H9 (cell line): ENCODE data around the gene SCN5A. TPM values are rescaled to one million over a fixed set of nuclear protein-coding genes. Genes with fewer than 3 reads are reported as not detected.

Experiments used
- DNase-seq: peaks from one replicate; pipeline ENCODE4 v3.0.0-alpha.2; 2017
- H2AFZ ChIP-seq: one replicate; pipeline ENCODE4 v1.6.1; 2013; ENCODE audit warnings: mild to moderate bottlenecking, low read length, control low read depth, moderate library complexity
- H2AK5ac ChIP-seq: 2 replicates; pipeline ENCODE4 v1.6.1; 2013; ENCODE audit warnings: low read length, control low read depth, mixed read lengths; ENCODE audit not compliant: insufficient read length
- H2BK120ac ChIP-seq: one replicate; pipeline ENCODE4 v1.6.1; 2013; ENCODE audit warnings: low read depth, mild to moderate bottlenecking, low read length, control low read depth, inconsistent platforms; ENCODE audit not compliant: poor library complexity, severe bottlenecking
- H2BK12ac ChIP-seq: 2 replicates; pipeline ENCODE4 v1.6.1; 2013; ENCODE audit warnings: low read length, control low read depth, mixed read lengths, low read depth; ENCODE audit not compliant: insufficient read length
- H2BK15ac ChIP-seq: 2 replicates; pipeline ENCODE4 v1.6.1; 2013; ENCODE audit warnings: low read depth, low read length, control low read depth
- H2BK20ac ChIP-seq: one replicate; pipeline ENCODE4 v1.6.1; 2013; ENCODE audit warnings: low read depth, mild to moderate bottlenecking, low read length, control low read depth, inconsistent platforms; ENCODE audit not compliant: poor library complexity, severe bottlenecking
- H2BK5ac ChIP-seq: 2 replicates; pipeline ENCODE4 v1.6.1; 2013; ENCODE audit warnings: low read length, control low read depth, mixed read lengths; ENCODE audit not compliant: insufficient read length
- H3K14ac ChIP-seq: 2 replicates; pipeline ENCODE4 v1.6.1; 2013; ENCODE audit warnings: low read length, control low read depth; ENCODE audit not compliant: insufficient read depth
- H3K18ac ChIP-seq: 2 replicates; pipeline ENCODE4 v1.6.1; 2013; ENCODE audit warnings: low read depth, mild to moderate bottlenecking, mixed read lengths, low read length, control low read depth; ENCODE audit not compliant: insufficient read length
- H3K23ac ChIP-seq: 2 replicates; pipeline ENCODE4 v1.6.1; 2013; ENCODE audit warnings: low read length, control low read depth, mixed read lengths, low read depth; ENCODE audit not compliant: insufficient read length
- H3K23me2 ChIP-seq: 2 replicates; pipeline ENCODE4 v1.6.1; 2013; ENCODE audit warnings: low read depth, mild to moderate bottlenecking, mixed read lengths, low read length, control low read depth; ENCODE audit not compliant: insufficient read length, poor library complexity, severe bottlenecking
- H3K27ac ChIP-seq: 2 replicates; pipeline ENCODE4 v1.5.1; 2013; ENCODE audit warnings: low read length, control low read depth, mixed read lengths, low read depth; ENCODE audit not compliant: insufficient read length
- H3K27me3 ChIP-seq: 2 replicates; pipeline ENCODE4 v1.6.1; 2013; ENCODE audit warnings: low read length, control low read depth, inconsistent platforms; ENCODE audit not compliant: insufficient read depth
- H3K4ac ChIP-seq: 2 replicates; pipeline ENCODE4 v1.6.1; 2013; ENCODE audit warnings: low read depth, mild to moderate bottlenecking, control low read depth, inconsistent platforms, low read length, moderate library complexity
- H3K4me1 ChIP-seq: 2 replicates; pipeline ENCODE4 v1.6.1; 2013; ENCODE audit warnings: low read length, control low read depth, inconsistent platforms; ENCODE audit not compliant: insufficient read depth
- H3K4me2 ChIP-seq: 2 replicates; pipeline ENCODE4 v1.6.1; 2013; ENCODE audit warnings: low read length, control low read depth, mixed read lengths; ENCODE audit not compliant: insufficient read length, insufficient read depth
- H3K56ac ChIP-seq: 2 replicates; pipeline ENCODE4 v1.6.1; 2013; ENCODE audit warnings: low read depth, mild to moderate bottlenecking, mixed read lengths, low read length, control low read depth; ENCODE audit not compliant: insufficient read length
- H3K79me1 ChIP-seq: 2 replicates; pipeline ENCODE4 v1.6.1; 2013; ENCODE audit warnings: low read depth, mild to moderate bottlenecking, moderate library complexity, low read length, control low read depth, inconsistent platforms; ENCODE audit not compliant: insufficient read depth, poor library complexity, severe bottlenecking
- H3K79me2 ChIP-seq: 2 replicates; pipeline ENCODE4 v1.6.1; 2013; ENCODE audit warnings: low read length, control low read depth, inconsistent platforms; ENCODE audit not compliant: insufficient read depth
- H3K9ac ChIP-seq: 2 replicates; pipeline ENCODE4 v1.6.1; 2013; ENCODE audit warnings: low read length, control low read depth, mixed read lengths; ENCODE audit not compliant: insufficient read length; ENCODE audit errors: extremely low read depth
- H3K9me3 ChIP-seq: one replicate; pipeline ENCODE4 v1.6.1; 2013; ENCODE audit warnings: low read depth, low read length, inconsistent platforms; ENCODE audit not compliant: control insufficient read depth
- H3T11ph ChIP-seq: one replicate; pipeline ENCODE4 v1.6.1; 2013; ENCODE audit warnings: mild to moderate bottlenecking, low read length, control low read depth, inconsistent platforms
- H4K20me1 ChIP-seq: one replicate; pipeline ENCODE4 v1.6.1; 2013; ENCODE audit not compliant: control insufficient read depth, insufficient read length, insufficient read depth
- H4K5ac ChIP-seq: 2 replicates; pipeline ENCODE4 v1.6.1; 2013; ENCODE audit warnings: low read depth, mild to moderate bottlenecking, mixed read lengths, low read length, control low read depth; ENCODE audit not compliant: insufficient read length
- H4K8ac ChIP-seq: replicated peaks from 2 replicates; pipeline ENCODE4 v1.6.1; 2013; ENCODE audit warnings: low read length, control low read depth, mixed read lengths, low read depth; ENCODE audit not compliant: insufficient read length
- H4K91ac ChIP-seq: 2 replicates; pipeline ENCODE4 v1.6.1; 2013; ENCODE audit warnings: low read depth, mild to moderate bottlenecking, moderate library complexity, mixed read lengths, low read length, control low read depth; ENCODE audit not compliant: insufficient read length
- H3K27ac Mint-ChIP-seq, 3 experiments: 2 replicates in 2 of 3; 3 replicates in 1 of 3; pipeline ENCODE4 v1.8.0; 2020 to 2021; ENCODE audit warnings: mixed read lengths in 3 of 3, mild to moderate bottlenecking in 1 of 3, moderate library complexity in 1 of 3
- H3K27me3 Mint-ChIP-seq: 2 replicates; pipeline ENCODE4 v1.8.0; 2021; ENCODE audit warnings: low read depth, mild to moderate bottlenecking, moderate library complexity, mixed read lengths
- H3K36me3 Mint-ChIP-seq, 3 experiments: 2 replicates in 2 of 3; 3 replicates in 1 of 3; pipeline ENCODE4 v1.8.0; 2020 to 2021; ENCODE audit warnings: low read depth in 3 of 3, mixed read lengths in 3 of 3; ENCODE audit not compliant: insufficient read depth in 1 of 3
- H3K4me1 Mint-ChIP-seq, 2 experiments: 2 replicates each; pipeline ENCODE4 v1.8.0; 2020; ENCODE audit warnings: mixed read lengths in 2 of 2
- H3K4me3 Mint-ChIP-seq, 2 experiments: 2 replicates in 1 of 2; 3 replicates in 1 of 2; pipeline ENCODE4 v1.8.0; 2020 to 2021; ENCODE audit warnings: mild to moderate bottlenecking in 2 of 2, mixed read lengths in 2 of 2, moderate library complexity in 1 of 2
- H3K9me3 Mint-ChIP-seq, 2 experiments: 2 replicates in 1 of 2; 3 replicates in 1 of 2; pipeline ENCODE4 v1.8.0; 2020; ENCODE audit warnings: mild to moderate bottlenecking in 2 of 2, mixed read lengths in 2 of 2, moderate library complexity in 1 of 2
- CTCF ChIP-seq: fragments of 200-600 bp; sonication (generic); conservative IDR thresholded peaks from 3 replicates; pipeline ENCODE4 v1.8.0; 2021; ENCODE audit warnings: antibody characterized with exemption, mild to moderate bottlenecking
- WGBS: extraction: QIAGEN DNeasy Blood & Tissue Kit; methylation state at CpG from one replicate; pipeline ENCODE4 v1.1.7; 2013; ENCODE audit warnings: missing lambda C conversion rate, low lambda C conversion rate, mixed read lengths; ENCODE audit not compliant: insufficient read length; ENCODE audit errors: extremely low coverage; 5-methylcytosine and 5-hydroxymethylcytosine counted together
- total RNA-seq: library from RNA; stranded (reverse); gene quantifications from 2 replicates; pipeline ENCODE4 v1.2.1, GENCODE V29; 2021

SCN5A gene
- total RNA-seq, 1 experiment from 2014 or later = 6.5 TPM

GRCh38 chr3:38558864-38559263 lies 90.6 kb downstream of the SCN5A start:
- Histone ChIP-seq H2AFZ (no peak overlapping the region), H2BK12ac (no peak overlapping the region), H3K23me2 (no peaks in the 10 kb centered on the region), H2BK120ac (no peak overlapping the region), H3T11ph (no peak overlapping the region), H3K9me3 (no peaks in the 10 kb centered on the region), H3K79me2 (no peaks in the 10 kb centered on the region), H3K4me2 (no peak overlapping the region), H4K91ac (no peak overlapping the region), H3K4ac (no peak overlapping the region), H4K20me1 (no peaks in the 10 kb centered on the region), H2BK15ac (no peak overlapping the region), H2AK5ac (no peak overlapping the region), H3K4me1 (no peaks in the 10 kb centered on the region), H2BK20ac (no peak overlapping the region), H3K27me3 (no peaks in the 10 kb centered on the region), H3K27ac (no peak overlapping the region), H3K18ac (no peak overlapping the region), H4K8ac (no peak overlapping the region), H3K14ac (no peak overlapping the region), H3K79me1 (no peaks in the 10 kb centered on the region), H3K9ac (no peak overlapping the region), H3K23ac (no peak overlapping the region), H2BK5ac (no peak overlapping the region), H3K56ac (no peak overlapping the region), H4K5ac (no peak overlapping the region)
- no peak overlapping the region for H3K4me3 Mint-ChIP-seq
- H3K9me3 Mint-ChIP-seq = peaks cover 0 to 5% of the 10 kb centered on the region in 2 experiments; a peak in 2 of 5 replicates
- TF ChIP-seq CTCF = peak; percentile 26; the same call in 1 of the 3 replicates
- no peak overlapping the region for H3K27ac Mint-ChIP-seq
- H3K36me3 Mint-ChIP-seq = peaks cover 5 to 19% (median 18%) of the 10 kb centered on the region in 3 experiments; a peak in 6 of 7 replicates
- peak; percentile 4 for DNase-seq
- peaks cover 5% of the 10 kb centered on the region for H3K27me3 Mint-ChIP-seq
- H3K4me1 Mint-ChIP-seq = no peaks in the 10 kb centered on the region
- no CpG with 5 or more reads among the region's 1 CpG for WGBS
